H9 (cell line): ENCODE measurements around the gene SCCPDH. TPM values are rescaled to one million over a fixed set of nuclear protein-coding genes. Genes with fewer than 3 reads are reported as not detected.

Experiments used
- DNase-seq: peaks from one replicate; pipeline ENCODE4 v3.0.0-alpha.2; 2017
- H2AFZ ChIP-seq: one replicate; pipeline ENCODE4 v1.6.1; 2013; ENCODE audit warnings: mild to moderate bottlenecking, low read length, control low read depth, moderate library complexity
- H2AK5ac ChIP-seq: 2 replicates; pipeline ENCODE4 v1.6.1; 2013; ENCODE audit warnings: low read length, control low read depth, mixed read lengths; ENCODE audit not compliant: insufficient read length
- H2BK120ac ChIP-seq: one replicate; pipeline ENCODE4 v1.6.1; 2013; ENCODE audit warnings: low read depth, mild to moderate bottlenecking, low read length, control low read depth, inconsistent platforms; ENCODE audit not compliant: poor library complexity, severe bottlenecking
- H2BK12ac ChIP-seq: 2 replicates; pipeline ENCODE4 v1.6.1; 2013; ENCODE audit warnings: low read length, control low read depth, mixed read lengths, low read depth; ENCODE audit not compliant: insufficient read length
- H2BK15ac ChIP-seq: 2 replicates; pipeline ENCODE4 v1.6.1; 2013; ENCODE audit warnings: low read depth, low read length, control low read depth
- H2BK20ac ChIP-seq: one replicate; pipeline ENCODE4 v1.6.1; 2013; ENCODE audit warnings: low read depth, mild to moderate bottlenecking, low read length, control low read depth, inconsistent platforms; ENCODE audit not compliant: poor library complexity, severe bottlenecking
- H2BK5ac ChIP-seq: 2 replicates; pipeline ENCODE4 v1.6.1; 2013; ENCODE audit warnings: low read length, control low read depth, mixed read lengths; ENCODE audit not compliant: insufficient read length
- H3K14ac ChIP-seq: 2 replicates; pipeline ENCODE4 v1.6.1; 2013; ENCODE audit warnings: low read length, control low read depth; ENCODE audit not compliant: insufficient read depth
- H3K18ac ChIP-seq: 2 replicates; pipeline ENCODE4 v1.6.1; 2013; ENCODE audit warnings: low read depth, mild to moderate bottlenecking, mixed read lengths, low read length, control low read depth; ENCODE audit not compliant: insufficient read length
- H3K23ac ChIP-seq: 2 replicates; pipeline ENCODE4 v1.6.1; 2013; ENCODE audit warnings: low read length, control low read depth, mixed read lengths, low read depth; ENCODE audit not compliant: insufficient read length
- H3K23me2 ChIP-seq: 2 replicates; pipeline ENCODE4 v1.6.1; 2013; ENCODE audit warnings: low read depth, mild to moderate bottlenecking, mixed read lengths, low read length, control low read depth; ENCODE audit not compliant: insufficient read length, poor library complexity, severe bottlenecking
- H3K27ac ChIP-seq: 2 replicates; pipeline ENCODE4 v1.5.1; 2013; ENCODE audit warnings: low read length, control low read depth, mixed read lengths, low read depth; ENCODE audit not compliant: insufficient read length
- H3K27me3 ChIP-seq: 2 replicates; pipeline ENCODE4 v1.6.1; 2013; ENCODE audit warnings: low read length, control low read depth, inconsistent platforms; ENCODE audit not compliant: insufficient read depth
- H3K4ac ChIP-seq: 2 replicates; pipeline ENCODE4 v1.6.1; 2013; ENCODE audit warnings: low read depth, mild to moderate bottlenecking, control low read depth, inconsistent platforms, low read length, moderate library complexity
- H3K4me1 ChIP-seq: 2 replicates; pipeline ENCODE4 v1.6.1; 2013; ENCODE audit warnings: low read length, control low read depth, inconsistent platforms; ENCODE audit not compliant: insufficient read depth
- H3K4me2 ChIP-seq: 2 replicates; pipeline ENCODE4 v1.6.1; 2013; ENCODE audit warnings: low read length, control low read depth, mixed read lengths; ENCODE audit not compliant: insufficient read length, insufficient read depth
- H3K56ac ChIP-seq: 2 replicates; pipeline ENCODE4 v1.6.1; 2013; ENCODE audit warnings: low read depth, mild to moderate bottlenecking, mixed read lengths, low read length, control low read depth; ENCODE audit not compliant: insufficient read length
- H3K79me1 ChIP-seq: 2 replicates; pipeline ENCODE4 v1.6.1; 2013; ENCODE audit warnings: low read depth, mild to moderate bottlenecking, moderate library complexity, low read length, control low read depth, inconsistent platforms; ENCODE audit not compliant: insufficient read depth, poor library complexity, severe bottlenecking
- H3K79me2 ChIP-seq: 2 replicates; pipeline ENCODE4 v1.6.1; 2013; ENCODE audit warnings: low read length, control low read depth, inconsistent platforms; ENCODE audit not compliant: insufficient read depth
- H3K9ac ChIP-seq: 2 replicates; pipeline ENCODE4 v1.6.1; 2013; ENCODE audit warnings: low read length, control low read depth, mixed read lengths; ENCODE audit not compliant: insufficient read length; ENCODE audit errors: extremely low read depth
- H3K9me3 ChIP-seq: one replicate; pipeline ENCODE4 v1.6.1; 2013; ENCODE audit warnings: low read depth, low read length, inconsistent platforms; ENCODE audit not compliant: control insufficient read depth
- H3T11ph ChIP-seq: one replicate; pipeline ENCODE4 v1.6.1; 2013; ENCODE audit warnings: mild to moderate bottlenecking, low read length, control low read depth, inconsistent platforms
- H4K20me1 ChIP-seq: one replicate; pipeline ENCODE4 v1.6.1; 2013; ENCODE audit not compliant: control insufficient read depth, insufficient read length, insufficient read depth
- H4K5ac ChIP-seq: 2 replicates; pipeline ENCODE4 v1.6.1; 2013; ENCODE audit warnings: low read depth, mild to moderate bottlenecking, mixed read lengths, low read length, control low read depth; ENCODE audit not compliant: insufficient read length
- H4K8ac ChIP-seq: replicated peaks from 2 replicates; pipeline ENCODE4 v1.6.1; 2013; ENCODE audit warnings: low read length, control low read depth, mixed read lengths, low read depth; ENCODE audit not compliant: insufficient read length
- H4K91ac ChIP-seq: 2 replicates; pipeline ENCODE4 v1.6.1; 2013; ENCODE audit warnings: low read depth, mild to moderate bottlenecking, moderate library complexity, mixed read lengths, low read length, control low read depth; ENCODE audit not compliant: insufficient read length
- H3K27ac Mint-ChIP-seq, 3 experiments: 2 replicates in 2 of 3; 3 replicates in 1 of 3; pipeline ENCODE4 v1.8.0; 2020 to 2021; ENCODE audit warnings: mixed read lengths in 3 of 3, mild to moderate bottlenecking in 1 of 3, moderate library complexity in 1 of 3
- H3K27me3 Mint-ChIP-seq: 2 replicates; pipeline ENCODE4 v1.8.0; 2021; ENCODE audit warnings: low read depth, mild to moderate bottlenecking, moderate library complexity, mixed read lengths
- H3K36me3 Mint-ChIP-seq, 3 experiments: 2 replicates in 2 of 3; 3 replicates in 1 of 3; pipeline ENCODE4 v1.8.0; 2020 to 2021; ENCODE audit warnings: low read depth in 3 of 3, mixed read lengths in 3 of 3; ENCODE audit not compliant: insufficient read depth in 1 of 3
- H3K4me1 Mint-ChIP-seq, 2 experiments: 2 replicates each; pipeline ENCODE4 v1.8.0; 2020; ENCODE audit warnings: mixed read lengths in 2 of 2
- H3K4me3 Mint-ChIP-seq, 2 experiments: 2 replicates in 1 of 2; 3 replicates in 1 of 2; pipeline ENCODE4 v1.8.0; 2020 to 2021; ENCODE audit warnings: mild to moderate bottlenecking in 2 of 2, mixed read lengths in 2 of 2, moderate library complexity in 1 of 2
- H3K9me3 Mint-ChIP-seq, 2 experiments: 2 replicates in 1 of 2; 3 replicates in 1 of 2; pipeline ENCODE4 v1.8.0; 2020; ENCODE audit warnings: mild to moderate bottlenecking in 2 of 2, mixed read lengths in 2 of 2, moderate library complexity in 1 of 2
- CTCF ChIP-seq: fragments of 200-600 bp; sonication (generic); conservative IDR thresholded peaks from 3 replicates; pipeline ENCODE4 v1.8.0; 2021; ENCODE audit warnings: antibody characterized with exemption, mild to moderate bottlenecking
- WGBS: extraction: QIAGEN DNeasy Blood & Tissue Kit; methylation state at CpG from one replicate; pipeline ENCODE4 v1.1.7; 2013; ENCODE audit warnings: missing lambda C conversion rate, low lambda C conversion rate, mixed read lengths; ENCODE audit not compliant: insufficient read length; ENCODE audit errors: extremely low coverage; 5-methylcytosine and 5-hydroxymethylcytosine counted together
- total RNA-seq: library from RNA; stranded (reverse); gene quantifications from 2 replicates; pipeline ENCODE4 v1.2.1, GENCODE V29; 2021

SCCPDH gene
- total RNA-seq, 1 experiment from 2014 or later: 20.7 TPM

GRCh38 chr1:246698466-246699094 is 25.6 kb upstream of the SCCPDH start:
- Histone ChIP-seq H3K9me3 (no peaks in the 10 kb centered on the region), H3K23ac (no peak overlapping the region), H3K4ac (no peak overlapping the region), H4K91ac (no peak overlapping the region), H3K4me2 (peak overlapping the region; percentile 31), H4K8ac (no peak overlapping the region), H2AFZ (peak overlapping the region; percentile 95), H3K27ac (no peak overlapping the region), H3K56ac (no peak overlapping the region), H3K27me3 (no peaks in the 10 kb centered on the region), H2BK5ac (no peak overlapping the region), H3T11ph (no peak overlapping the region), H2BK15ac (no peak overlapping the region), H3K9ac (no peak overlapping the region), H3K23me2 (no peaks in the 10 kb centered on the region), H2BK20ac (no peak overlapping the region), H3K79me1 (no peaks in the 10 kb centered on the region), H3K14ac (no peak overlapping the region), H3K4me1 (no peaks in the 10 kb centered on the region), H3K79me2 (no peaks in the 10 kb centered on the region), H4K20me1 (no peaks in the 10 kb centered on the region), H2BK12ac (no peak overlapping the region), H2BK120ac (no peak overlapping the region), H2AK5ac (no peak overlapping the region), H3K18ac (no peak overlapping the region), H4K5ac (no peak overlapping the region)
- Mint-ChIP-seq H3K36me3 (peaks cover 0 to 6% (median 4%) of the 10 kb centered on the region in 3 experiments; a peak in 3 of 7 replicates), H3K4me1 (peaks cover 0 to 10% of the 10 kb centered on the region in 2 experiments; a peak in 3 of 4 replicates), H3K27ac (no peak overlapping the region; a peak in 1 of 7 replicates), H3K9me3 (peaks cover 15 to 18% of the 10 kb centered on the region in 2 experiments), H3K27me3 (peaks cover 15% of the 10 kb centered on the region), H3K4me3 (peak overlapping the region; percentile 50 to 58; a peak in 4 of 5 replicates)
- no peak for DNase-seq
- no peak for TF ChIP-seq CTCF
- no CpG with 5 or more reads among the region's 8 CpGs for WGBS
